Hepatocyte (in vitro differentiated cells): Measurements from ENCODE around the gene UMAD1. TPM values are rescaled to one million over a fixed set of nuclear protein-coding genes. Genes with fewer than 3 reads are reported as not detected.

Experiments
- DNase-seq: peaks from one replicate; pipeline ENCODE4 v3.0.0-alpha.2; 2016; ENCODE audit warnings: low spot score
- H2AFZ ChIP-seq: fragments of 200-600 bp; sonication (generic); 2 replicates; pipeline ENCODE4 v1.6.0; 2016; ENCODE audit warnings: antibody characterized with exemption, mild to moderate bottlenecking
- H3K27ac ChIP-seq: fragments of 200-600 bp; sonication (generic); 2 replicates; pipeline ENCODE4 v1.5.1; 2016; ENCODE audit warnings: mild to moderate bottlenecking
- H3K27me3 ChIP-seq: fragments of 200-600 bp; sonication (generic); 2 replicates; pipeline ENCODE4 v1.6.1; 2016
- H3K36me3 ChIP-seq: fragments of 200-600 bp; sonication (generic); replicated peaks from 2 replicates; pipeline ENCODE4 v1.5.1; 2016; ENCODE audit warnings: low read depth; ENCODE audit not compliant: insufficient read depth
- H3K4me1 ChIP-seq: fragments of 200-600 bp; sonication (generic); 2 replicates; pipeline ENCODE4 v1.5.1; 2016; ENCODE audit warnings: mild to moderate bottlenecking, moderate library complexity; ENCODE audit not compliant: insufficient read depth
- H3K4me2 ChIP-seq: fragments of 200-600 bp; sonication (generic); 2 replicates; pipeline ENCODE4 v1.6.0; 2016
- H3K4me3 ChIP-seq: fragments of 200-600 bp; sonication (generic); 2 replicates; pipeline ENCODE4 v1.5.1; 2016; ENCODE audit warnings: mild to moderate bottlenecking
- H3K79me2 ChIP-seq: fragments of 200-600 bp; sonication (generic); 2 replicates; pipeline ENCODE4 v1.6.0; 2017; ENCODE audit warnings: mild to moderate bottlenecking
- H3K9me2 ChIP-seq: fragments of 200-600 bp; sonication (generic); replicated peaks from 2 replicates; pipeline ENCODE4 v1.6.0; 2017; ENCODE audit warnings: mild to moderate bottlenecking; ENCODE audit not compliant: insufficient read depth
- H3K9me3 ChIP-seq: fragments of 200-600 bp; sonication (generic); 2 replicates; pipeline ENCODE4 v1.5.1; 2016; ENCODE audit warnings: low read depth, mild to moderate bottlenecking
- H4K20me1 ChIP-seq: fragments of 200-600 bp; sonication (generic); 2 replicates; pipeline ENCODE4 v1.6.0; 2016; ENCODE audit warnings: mild to moderate bottlenecking; ENCODE audit not compliant: insufficient read depth, poor library complexity, severe bottlenecking
- EZH2 ChIP-seq: fragments of 200-600 bp; sonication (generic); IDR thresholded peaks from 2 replicates; pipeline ENCODE4 v1.6.1; 2016; ENCODE audit warnings: antibody characterized with exemption, mild to moderate bottlenecking, borderline replicate concordance
- EZH2phosphoT487 ChIP-seq: fragments of 200-600 bp; sonication (generic); IDR thresholded peaks from one replicate; pipeline ENCODE4 v1.6.1; 2018; ENCODE audit warnings: antibody characterized with exemption, mild to moderate bottlenecking, low read depth, moderate library complexity; ENCODE audit not compliant: unreplicated experiment, severe bottlenecking
- WGBS: methylation state at CpG from one replicate; pipeline ENCODE4 v1.1.6; 2016; ENCODE audit warnings: low lambda C conversion rate; ENCODE audit errors: missing lambda C conversion rate; 5-methylcytosine and 5-hydroxymethylcytosine counted together
- polyA plus RNA-seq: library from polyadenylated mRNA; unstranded; fragments of >200 nt; fragmentation: Nextera tagmentation; extraction: Ambion mirVana; gene quantifications from 2 replicates; pipeline ENCODE4 v1.2.1, GENCODE V29; 2016
- total RNA-seq: library from RNA; depleted of rRNA; stranded (reverse); fragments of >200 nt; gene quantifications from 2 replicates; pipeline ENCODE4 v1.2.3, GENCODE V29; 2014
- TF ChIP-seq, protein P1 (sequence below): fragments of 200-600 bp; sonication (generic); IDR thresholded peaks from 2 replicates; pipeline ENCODE4 v1.5.1; 2016; ENCODE audit warnings: antibody characterized with exemption, mild to moderate bottlenecking; ENCODE audit not compliant: poor library complexity

UMAD1 gene
- total and polyA plus RNA-seq, 2 experiments from 2014 or later: 15.7 to 29.0 TPM

DNA sequence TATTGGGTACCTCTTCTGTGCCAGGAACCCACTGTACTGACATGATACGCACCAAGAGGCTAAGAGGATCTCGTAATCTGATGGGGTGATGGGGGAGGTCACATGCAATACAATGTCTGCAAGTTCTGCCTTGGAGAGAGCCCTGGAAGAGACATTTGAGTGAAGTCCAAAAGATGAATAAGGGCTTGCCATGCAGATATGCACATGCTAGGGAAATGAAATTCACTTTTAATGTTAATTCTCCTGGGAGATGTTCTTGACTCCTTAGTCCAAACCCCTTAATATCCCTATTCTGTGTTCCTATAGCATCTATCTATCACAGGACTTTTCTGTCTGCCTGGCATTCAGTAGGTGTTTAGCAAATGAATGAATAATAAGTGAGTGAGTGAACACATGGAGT lies 274.0 kb downstream of the UMAD1 start:
- H3K27me3 ChIP-seq: no peaks in the 10 kb centered on the region
- H3K27ac ChIP-seq: no peak overlapping the region
- no peak overlapping the region for H3K4me2 ChIP-seq
- H3K9me3 ChIP-seq: no peaks in the 10 kb centered on the region
- H4K20me1 ChIP-seq: no peaks in the 10 kb centered on the region
- 99% methylated on average over 2 of the region's 2 CpGs for WGBS
- H3K4me3 ChIP-seq: no peak overlapping the region
- H3K36me3 ChIP-seq: no peaks in the 10 kb centered on the region
- H3K4me1 ChIP-seq: peaks cover 5% of the 10 kb centered on the region
- H3K9me2 ChIP-seq: no peaks in the 10 kb centered on the region
- DNase-seq: no peak
- TF ChIP-seq, protein P1, sequence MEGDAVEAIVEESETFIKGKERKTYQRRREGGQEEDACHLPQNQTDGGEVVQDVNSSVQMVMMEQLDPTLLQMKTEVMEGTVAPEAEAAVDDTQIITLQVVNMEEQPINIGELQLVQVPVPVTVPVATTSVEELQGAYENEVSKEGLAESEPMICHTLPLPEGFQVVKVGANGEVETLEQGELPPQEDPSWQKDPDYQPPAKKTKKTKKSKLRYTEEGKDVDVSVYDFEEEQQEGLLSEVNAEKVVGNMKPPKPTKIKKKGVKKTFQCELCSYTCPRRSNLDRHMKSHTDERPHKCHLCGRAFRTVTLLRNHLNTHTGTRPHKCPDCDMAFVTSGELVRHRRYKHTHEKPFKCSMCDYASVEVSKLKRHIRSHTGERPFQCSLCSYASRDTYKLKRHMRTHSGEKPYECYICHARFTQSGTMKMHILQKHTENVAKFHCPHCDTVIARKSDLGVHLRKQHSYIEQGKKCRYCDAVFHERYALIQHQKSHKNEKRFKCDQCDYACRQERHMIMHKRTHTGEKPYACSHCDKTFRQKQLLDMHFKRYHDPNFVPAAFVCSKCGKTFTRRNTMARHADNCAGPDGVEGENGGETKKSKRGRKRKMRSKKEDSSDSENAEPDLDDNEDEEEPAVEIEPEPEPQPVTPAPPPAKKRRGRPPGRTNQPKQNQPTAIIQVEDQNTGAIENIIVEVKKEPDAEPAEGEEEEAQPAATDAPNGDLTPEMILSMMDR: no peak
- no peak for TF ChIP-seq EZH2phosphoT487
- TF ChIP-seq EZH2: no peak
- no peak overlapping the region for H2AFZ ChIP-seq
- H3K79me2 ChIP-seq: no peaks in the 10 kb centered on the region

DNA sequence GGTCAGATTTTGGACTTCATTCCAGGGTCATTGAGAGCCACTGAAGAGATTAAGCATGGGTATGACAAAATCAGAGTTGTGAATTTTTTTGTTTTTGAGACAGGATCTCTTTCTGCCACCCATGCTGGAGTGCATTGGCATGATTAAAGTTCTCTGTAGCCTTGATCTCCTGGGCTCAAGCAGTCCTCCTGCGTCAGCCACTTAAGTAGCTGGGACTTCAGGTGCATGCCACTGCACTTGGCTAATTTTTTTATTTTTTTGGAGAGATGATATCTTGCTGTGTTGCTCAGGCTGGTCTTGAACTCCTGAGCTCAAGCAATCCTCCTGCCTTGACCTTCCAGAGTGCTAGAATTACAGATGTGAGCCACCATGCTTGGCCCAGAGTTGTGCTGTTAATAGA lies 275.5 kb downstream of the UMAD1 start:
- no peaks in the 10 kb centered on the region for H3K79me2 ChIP-seq
- peaks cover 5% of the 10 kb centered on the region for H3K4me1 ChIP-seq
- no peak overlapping the region for H2AFZ ChIP-seq
- H3K27ac ChIP-seq: no peak overlapping the region
- no peaks in the 10 kb centered on the region for H3K27me3 ChIP-seq
- no peak overlapping the region for H3K4me2 ChIP-seq
- no peaks in the 10 kb centered on the region for H3K9me3 ChIP-seq
- no peak for DNase-seq
- H3K4me3 ChIP-seq: no peak overlapping the region
- 83% methylated on average over 1 of the region's 1 CpG for WGBS
- TF ChIP-seq EZH2phosphoT487 (no peak), EZH2 (no peak)
- TF ChIP-seq, protein P1: no peak
- no peaks in the 10 kb centered on the region for H3K9me2 ChIP-seq
- no peaks in the 10 kb centered on the region for H4K20me1 ChIP-seq
- no peaks in the 10 kb centered on the region for H3K36me3 ChIP-seq

DNA sequence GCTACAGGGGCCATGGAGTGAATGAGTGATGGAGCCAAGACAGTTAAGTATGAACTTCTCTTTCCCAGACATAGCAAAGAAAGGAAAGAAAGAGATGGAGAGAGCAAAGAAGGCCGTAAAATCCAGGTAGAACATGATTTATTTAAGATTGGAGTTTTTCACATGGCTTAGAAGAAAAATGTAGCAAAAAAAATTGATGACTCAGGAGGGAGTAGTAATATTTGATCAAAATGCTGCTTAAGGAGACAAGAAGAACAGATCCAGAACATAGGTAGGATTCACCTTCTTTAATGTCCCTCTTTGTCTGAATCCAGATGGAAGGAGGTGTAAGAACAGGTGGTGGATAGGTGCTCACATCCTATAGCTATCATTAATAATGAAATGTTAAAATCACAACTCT lies 277.0 kb downstream of the UMAD1 start:
- Histone ChIP-seq H3K27me3 (no peaks in the 10 kb centered on the region), H3K27ac (no peak overlapping the region), H4K20me1 (no peaks in the 10 kb centered on the region), H3K9me3 (no peaks in the 10 kb centered on the region), H3K36me3 (no peaks in the 10 kb centered on the region), H3K9me2 (no peaks in the 10 kb centered on the region), H3K4me2 (no peak overlapping the region), H3K4me1 (no peaks in the 10 kb centered on the region), H3K4me3 (no peak overlapping the region), H2AFZ (no peak overlapping the region), H3K79me2 (no peaks in the 10 kb centered on the region)
- WGBS: 100% methylated on average over 1 of the region's 1 CpG
- no peak for DNase-seq
- no peak for TF ChIP-seq EZH2
- no peak for TF ChIP-seq EZH2phosphoT487
- TF ChIP-seq, protein P1: no peak
